GM21825 (cell line): ENCODE measurements around the gene FBXO11.
"Not testable (repeated sequence)": the region's sequence is repeated elsewhere in the genome, so short reads cannot be mapped to it uniquely, and the experiment has no call there.

Experiments
- ATAC-seq: cut with Tn5 transposase; IDR thresholded peaks from one replicate; pipeline ENCODE4 v1.9.1; 2021; ENCODE audit warnings: mild to moderate bottlenecking, moderate library complexity; ENCODE audit not compliant: unreplicated experiment

Gene FBXO11

DNA sequence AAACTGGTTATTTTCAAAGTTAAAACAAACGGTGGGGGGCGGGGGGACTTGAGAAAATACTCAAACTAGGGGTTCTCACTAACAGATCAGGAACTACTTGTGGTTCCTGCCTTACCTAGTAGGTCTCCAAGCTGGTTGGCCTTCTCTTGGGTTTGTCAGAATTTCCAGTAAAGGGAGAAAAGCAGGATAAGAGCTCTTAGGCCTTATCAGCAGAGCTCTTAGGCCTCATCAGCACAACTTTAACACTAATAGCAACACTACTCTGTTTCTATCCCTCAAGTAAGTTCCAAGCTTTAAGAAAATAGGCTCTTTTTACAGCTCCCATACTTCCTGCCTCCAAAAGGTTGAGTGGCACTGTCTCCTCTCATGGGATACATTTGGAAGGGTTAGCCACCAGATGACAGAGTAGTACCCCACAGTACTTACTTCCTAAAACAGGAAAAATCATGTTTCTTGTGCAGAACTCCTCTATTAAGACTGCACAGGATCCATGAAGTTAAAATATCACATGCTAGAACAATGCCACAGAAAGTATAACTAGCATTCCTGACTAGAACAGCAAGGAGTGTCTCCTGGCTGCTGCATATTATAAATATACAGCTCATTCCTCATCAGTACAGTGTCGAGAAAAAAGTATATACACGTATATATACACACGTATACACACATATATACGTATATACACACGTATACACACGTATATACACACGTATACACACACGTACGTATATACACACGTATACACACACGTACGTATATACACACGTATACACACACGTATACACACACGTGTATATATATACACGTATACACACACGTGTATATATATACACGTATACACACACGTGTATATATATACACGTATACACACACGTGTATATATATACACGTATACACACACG lies 6.1 kb downstream of the FBXO11 start:
- ATAC-seq, result no peak

DNA sequence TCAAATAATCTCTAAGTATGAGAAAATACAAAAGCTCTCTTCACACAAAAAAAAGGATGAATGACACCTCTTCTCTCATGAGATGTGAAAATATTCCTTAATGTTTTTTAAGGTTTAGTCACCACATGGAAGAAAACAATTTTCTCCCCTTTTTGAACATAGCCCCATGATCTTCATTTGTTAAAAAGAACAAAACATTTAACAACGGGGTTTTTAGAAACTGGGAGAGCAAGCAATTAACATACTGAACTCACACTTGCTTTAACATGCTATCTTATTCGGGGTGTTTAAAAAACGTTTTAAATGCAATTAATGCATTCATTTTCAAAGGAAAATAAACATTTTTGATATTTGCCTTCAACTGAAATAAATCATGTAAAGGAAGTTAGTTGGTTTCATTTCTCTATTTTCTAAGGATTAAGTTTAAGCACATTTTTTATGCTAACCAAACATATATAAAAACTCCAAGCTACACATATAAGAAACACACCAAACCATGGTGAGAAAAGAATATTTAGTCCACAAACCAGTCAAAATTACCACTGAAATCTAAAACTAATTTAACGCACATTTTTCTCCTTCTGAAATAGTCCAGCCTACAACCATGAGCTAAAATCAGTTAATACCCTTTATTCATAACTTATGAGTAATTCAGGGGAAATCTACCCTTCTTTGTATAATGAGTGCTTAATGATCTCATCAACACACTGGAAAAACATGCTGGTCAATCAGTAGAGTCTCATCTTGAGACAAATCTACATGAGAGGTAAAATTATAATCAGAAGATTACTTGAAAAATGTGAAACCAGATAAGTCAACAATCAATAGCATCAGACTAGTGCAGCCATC lies 8.2 kb downstream of the FBXO11 start:
- peak; percentile 51 for ATAC-seq

DNA sequence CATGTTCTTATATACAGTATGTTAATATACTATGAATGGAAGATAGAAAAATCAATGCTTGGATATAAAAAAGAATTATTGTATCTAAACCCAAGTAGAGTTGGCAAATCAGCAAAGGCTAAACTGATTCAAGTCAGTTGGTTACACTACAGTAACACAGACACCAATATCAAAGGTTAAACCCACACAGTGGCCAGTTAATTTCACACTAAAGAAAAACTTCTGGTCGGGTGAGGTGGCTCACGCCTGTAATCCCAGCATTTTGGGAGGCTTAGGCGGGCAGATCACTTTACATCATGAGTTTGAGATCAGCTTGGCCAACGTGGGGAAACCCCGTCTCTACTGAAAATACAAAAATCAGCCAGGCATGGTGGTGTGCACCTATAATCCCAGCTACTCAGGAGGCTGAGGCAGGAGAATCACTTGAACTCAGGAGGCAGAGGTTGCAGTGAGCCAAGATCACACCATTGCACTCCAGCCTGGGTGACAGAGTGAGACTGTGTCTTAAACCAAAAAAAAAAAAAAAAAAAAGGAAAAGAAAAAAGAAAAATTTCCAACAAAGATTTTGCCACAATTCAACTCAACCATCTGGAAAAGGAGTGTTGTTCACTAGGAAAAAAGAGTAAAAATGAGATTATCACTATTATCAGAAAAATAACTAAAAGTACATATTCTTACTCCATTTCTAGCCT lies 9.0 kb downstream of the FBXO11 start:
- ATAC-seq, result not testable (repeated sequence)

DNA sequence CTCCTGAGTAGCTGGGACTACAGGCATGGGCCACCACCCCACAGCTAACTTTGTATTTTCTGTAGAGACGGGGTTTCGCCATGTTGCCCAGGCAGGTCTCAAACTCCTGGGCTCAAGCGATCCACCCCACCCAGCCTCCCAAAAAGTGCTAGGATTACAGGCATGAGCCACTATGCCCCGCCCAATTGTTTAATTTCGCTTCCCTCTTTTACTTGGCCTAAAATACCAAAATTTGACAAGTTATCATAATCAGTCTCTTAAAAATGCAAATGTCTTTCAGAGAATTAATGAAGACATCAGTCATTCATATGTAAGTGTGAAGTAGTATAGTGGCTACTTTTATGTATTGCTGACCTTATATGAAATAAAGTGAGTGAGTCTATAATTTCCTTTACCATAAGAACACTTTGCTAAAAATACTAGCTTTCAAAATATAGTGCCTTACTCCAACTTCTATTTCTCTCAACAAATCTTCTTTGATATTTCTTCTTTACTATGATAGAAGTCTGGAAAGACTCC lies 9.8 kb downstream of the FBXO11 start:
- no peak for ATAC-seq

DNA sequence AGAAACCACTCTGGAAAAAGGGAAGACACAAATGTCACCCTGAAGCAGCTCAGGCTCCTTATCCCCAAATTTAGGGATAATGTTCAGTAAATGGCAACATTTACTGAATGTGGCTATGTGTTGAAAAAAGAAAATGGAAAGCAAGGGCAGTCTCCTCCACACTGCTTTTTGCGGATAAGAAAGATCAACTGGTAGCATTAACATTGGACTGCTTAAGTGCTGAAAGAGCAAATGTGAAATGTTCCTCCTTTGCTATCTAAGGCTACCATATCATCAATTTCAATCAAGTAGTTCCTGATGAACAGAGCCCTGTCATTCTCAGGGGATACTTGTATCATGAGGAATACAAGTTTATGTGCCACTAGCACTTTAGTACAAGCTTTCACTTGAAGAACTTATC lies 12.5 kb downstream of the FBXO11 start:
- ATAC-seq, result no peak

DNA sequence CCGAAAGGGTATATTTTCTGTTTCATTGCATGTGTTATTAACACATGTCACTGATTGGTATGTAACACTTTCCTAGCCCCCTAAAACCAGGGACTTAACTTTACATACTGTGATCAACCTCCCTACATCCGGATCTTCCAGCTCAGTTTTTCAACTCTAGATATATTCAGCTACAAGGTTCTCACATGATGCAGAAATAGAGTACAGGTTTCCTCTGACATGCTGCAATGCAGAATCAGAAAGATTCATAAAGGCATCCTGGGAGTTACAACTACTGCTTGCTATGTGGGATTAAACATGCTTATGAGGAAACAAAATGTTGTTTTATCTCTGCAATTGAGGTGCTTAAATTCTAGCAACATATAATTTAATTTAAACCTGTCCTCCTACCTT lies 14.0 kb downstream of the FBXO11 start:
- ATAC-seq, result no peak

DNA sequence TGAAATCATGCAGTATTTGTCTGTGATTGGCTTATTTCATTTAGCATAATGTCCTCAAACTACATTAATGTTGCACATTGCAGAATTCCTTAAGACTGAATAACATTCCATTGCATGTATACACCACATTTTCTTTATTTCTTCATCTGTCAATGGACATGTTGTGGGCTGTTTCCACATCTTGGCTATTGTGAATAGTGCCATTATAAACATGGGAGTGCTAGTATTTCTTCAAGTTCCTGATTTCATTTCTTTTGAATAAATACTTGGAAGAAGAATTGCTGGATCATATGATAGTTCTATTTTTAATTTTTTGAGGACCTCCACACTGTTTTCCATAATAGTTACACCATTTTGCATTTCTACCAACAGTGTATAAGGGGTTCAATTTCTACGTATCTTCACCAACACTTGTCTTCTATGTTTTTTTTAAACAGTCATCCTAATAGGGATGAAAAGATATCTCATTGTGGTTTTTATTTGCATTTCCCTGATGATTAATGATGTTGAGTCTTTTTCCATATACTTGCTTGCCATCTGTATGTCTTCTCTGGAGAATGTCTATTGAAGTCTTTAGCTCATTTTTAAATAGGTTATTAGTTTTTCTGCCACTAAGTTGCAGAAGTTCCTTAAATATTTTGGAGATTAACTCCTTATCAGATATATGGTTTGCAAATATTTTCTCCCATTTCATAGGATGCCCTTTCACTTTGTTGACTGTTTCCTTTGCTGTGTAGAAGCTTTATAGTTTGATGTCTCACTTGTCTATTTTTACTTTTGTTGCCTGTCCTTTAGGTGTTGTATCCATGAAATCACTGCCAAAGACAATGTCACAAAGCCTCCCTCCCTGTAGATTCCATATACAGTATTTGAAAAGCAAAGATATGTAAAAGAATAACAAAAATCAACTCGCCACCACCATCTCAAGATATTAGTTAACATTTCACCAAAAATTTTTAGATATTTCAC lies 14.6 kb downstream of the FBXO11 start:
- no peak for ATAC-seq

DNA sequence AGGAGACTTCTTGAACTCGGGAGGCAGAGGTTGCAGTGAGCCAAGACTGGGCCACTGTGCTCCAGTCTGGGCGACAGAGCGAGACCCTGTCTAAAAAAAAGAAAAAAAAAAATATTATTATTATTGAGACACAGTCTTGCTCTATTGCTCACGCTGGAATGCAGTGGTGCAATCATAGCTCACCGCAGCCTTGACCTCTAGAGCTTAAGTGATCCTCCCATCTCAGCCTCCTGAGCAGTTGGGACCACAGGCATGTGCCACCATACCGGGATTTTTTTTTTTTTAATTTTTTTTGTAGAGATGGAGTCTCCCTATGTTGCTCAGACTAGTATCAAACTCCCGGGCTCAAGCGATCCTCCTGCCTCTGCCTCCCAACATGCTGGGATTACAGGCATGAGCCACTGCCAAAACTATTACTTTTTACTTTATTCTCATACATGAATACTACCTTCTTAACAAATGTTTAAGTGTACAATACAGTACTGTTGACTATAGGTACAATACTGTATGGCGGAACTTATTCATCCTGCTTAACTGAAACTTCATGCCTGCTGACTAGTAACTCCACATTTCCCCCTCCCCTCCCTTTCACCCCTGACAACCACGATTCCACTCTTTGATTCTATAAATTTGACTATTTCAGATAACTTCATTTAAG lies 15.5 kb downstream of the FBXO11 start:
- no peak for ATAC-seq

DNA sequence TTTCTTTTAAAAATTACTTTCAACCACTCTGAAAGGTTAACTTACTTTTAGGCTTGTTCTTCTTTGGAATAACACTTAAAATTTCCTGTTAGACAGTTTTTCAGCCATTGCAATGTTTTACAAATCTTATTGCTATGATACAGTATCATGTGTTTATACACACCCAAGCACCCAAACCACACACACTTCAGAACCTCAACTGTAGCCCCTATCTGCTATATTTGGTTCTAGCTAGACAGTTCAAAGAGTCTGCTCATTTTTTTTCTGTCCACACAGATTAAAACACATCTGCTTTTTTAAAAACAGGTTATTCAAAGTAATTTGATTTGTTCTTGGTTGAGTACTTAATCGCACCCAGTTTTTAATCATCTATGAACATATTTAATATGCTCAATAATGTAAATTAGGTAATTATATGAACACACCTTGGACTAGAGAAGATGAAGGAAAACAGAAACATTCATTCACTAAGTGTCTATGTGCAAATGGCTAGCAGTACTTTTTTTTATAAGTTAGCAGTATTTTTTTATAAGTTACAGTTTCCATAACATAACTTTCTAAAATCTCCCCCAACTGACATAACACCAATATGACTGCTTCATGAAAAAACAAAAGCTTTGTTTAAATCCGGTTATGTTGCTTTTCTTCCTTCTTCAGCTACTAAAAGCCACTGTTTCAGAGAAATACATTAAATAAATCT lies 17.6 kb downstream of the FBXO11 start:
- ATAC-seq, result no peak

DNA sequence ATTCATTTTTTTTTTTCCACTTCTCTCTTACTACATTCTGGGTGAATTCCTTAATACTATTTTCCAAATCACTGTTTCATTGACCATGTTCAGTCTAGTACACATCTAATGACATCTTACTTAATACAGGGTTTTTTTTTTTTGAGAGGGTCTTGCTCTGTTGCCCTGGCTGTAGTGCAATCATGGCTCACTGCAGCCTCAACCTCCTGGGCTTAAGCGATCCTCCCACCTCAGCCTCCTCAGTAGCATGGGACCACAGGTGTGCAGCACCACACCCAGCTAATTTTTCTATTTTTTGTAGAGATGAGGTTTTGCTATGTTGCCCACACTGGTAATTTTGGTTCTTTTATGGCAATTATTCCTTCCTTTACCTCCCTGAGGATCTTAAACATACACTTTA lies 29.4 kb downstream of the FBXO11 start:
- no peak for ATAC-seq

DNA sequence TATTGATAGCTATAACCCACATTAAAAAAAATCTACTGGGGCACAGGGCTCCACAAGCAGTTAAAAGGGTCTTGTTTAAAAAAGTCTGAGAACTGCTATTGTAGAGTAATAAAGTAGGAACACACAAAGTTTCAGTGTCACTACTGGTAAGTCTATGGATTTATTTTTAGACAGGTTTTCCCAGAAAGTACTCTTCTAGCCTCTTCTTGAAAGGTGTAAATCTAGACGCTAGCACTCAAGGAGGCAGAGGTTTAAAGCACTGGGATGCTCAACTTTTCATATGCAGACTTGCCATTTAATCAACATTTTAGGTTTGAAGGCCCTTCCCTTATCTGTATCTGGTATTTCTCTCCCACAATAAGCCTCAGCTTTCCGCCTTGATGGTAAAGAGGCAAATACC lies 33.4 kb downstream of the FBXO11 start:
- no peak for ATAC-seq

DNA sequence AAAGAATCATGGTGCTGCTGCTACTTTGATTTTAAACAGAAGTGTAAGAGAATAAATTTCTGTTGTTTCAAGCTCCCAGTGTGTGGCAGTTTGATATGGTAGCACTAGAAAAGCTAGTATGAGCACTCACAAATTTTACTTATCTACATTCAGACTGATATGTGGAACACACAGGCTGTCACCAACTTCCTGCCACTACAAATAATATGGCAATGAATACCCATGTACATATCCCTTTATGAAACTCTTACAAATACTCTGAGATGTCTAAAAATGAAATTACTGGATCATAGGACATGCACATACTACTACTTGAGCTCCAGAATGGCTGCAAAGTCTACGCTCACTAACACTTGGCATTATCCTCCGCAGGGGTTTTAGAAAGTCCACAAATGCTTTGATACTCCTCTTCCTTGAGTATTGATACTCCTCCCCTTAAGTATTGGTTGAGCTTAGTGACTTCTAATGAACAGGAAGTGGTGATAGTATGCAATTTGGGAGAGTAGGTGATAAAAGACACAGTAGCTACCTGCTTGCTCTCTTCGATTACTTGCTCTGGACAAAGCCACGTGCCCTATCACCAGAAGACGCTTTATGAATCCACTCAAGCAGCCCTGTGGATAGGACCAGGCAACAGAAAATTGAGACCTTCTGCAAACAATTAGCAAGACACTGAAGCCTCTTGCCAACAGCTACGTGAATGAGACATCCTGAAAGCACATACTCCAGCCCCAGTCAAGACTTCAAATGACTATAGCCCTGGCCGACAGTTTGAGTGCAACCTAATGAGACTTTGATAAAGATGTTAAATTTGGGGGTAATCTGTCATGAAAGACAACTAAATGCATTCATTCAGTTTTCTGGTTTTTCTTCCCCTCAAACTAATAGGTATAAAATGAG lies 35.4 kb downstream of the FBXO11 start:
- ATAC-seq, result no peak

DNA sequence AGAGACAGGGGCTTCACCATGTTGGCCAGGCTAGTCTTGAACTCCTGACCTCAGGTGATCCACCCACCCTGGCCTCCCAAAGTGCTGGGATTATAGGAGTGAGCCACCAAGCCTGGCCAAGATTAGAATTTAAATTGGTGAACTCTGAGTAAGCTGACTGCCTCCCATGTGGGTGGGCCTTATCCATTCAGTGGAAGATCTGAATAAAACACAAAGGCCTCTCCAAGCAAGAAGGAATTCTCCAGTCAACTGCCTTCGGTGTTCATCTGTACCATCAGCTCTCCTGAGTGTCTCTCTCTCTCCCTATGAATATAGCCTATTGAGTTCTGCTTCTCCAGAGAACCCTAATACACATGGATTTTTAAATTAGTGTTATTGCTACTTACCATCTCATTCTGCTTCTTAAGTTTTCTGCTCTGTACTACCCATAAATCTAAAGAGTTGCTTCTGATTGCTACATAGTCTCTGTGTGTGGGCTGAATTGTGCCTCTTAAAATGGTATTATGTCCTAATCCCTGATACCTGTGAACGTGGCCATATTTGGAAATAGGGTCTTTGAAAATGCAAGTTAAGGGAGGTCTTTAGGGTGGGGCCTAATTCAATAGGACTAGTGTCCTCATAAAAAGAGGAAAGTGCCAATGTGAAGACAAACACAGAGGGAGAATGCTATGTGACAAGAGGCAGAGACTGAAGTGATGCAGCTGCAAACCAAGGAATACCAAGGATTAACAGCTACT lies 36.3 kb downstream of the FBXO11 start:
- no peak for ATAC-seq

DNA sequence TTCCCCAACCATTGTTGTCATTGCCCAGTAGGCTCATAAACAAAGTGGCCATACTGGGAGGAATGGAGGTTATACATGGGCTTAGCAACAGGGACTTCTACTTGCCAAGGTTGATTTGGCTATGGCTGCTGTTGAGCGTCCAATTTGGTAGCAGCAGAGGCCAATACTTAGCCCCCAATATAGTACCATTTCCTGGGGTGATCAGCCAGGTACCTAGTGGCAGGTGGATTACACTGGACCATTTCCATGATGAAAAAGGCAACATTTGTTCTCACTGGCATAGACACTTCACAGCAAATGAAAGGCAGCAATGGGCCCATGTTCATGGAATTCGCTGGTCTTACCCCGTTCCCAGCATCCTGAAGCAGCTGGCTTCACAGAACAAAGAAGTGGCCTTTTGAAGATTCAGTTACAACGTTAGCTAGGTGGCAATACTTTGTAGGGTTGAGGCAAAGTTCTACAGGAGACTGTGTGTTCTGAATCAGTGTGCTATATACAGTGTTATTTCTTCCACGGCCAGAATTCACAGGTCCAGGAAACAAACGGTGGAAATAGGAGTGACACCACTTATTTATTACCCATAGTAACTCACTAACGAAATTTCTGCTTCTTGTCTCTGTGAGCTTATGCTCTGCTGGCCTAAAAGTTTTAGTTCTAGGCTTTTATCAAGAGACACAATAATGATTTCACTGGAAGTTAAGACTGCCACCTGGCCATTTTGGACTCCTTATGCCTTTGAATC lies 37.5 kb downstream of the FBXO11 start:
- ATAC-seq, result no peak

DNA sequence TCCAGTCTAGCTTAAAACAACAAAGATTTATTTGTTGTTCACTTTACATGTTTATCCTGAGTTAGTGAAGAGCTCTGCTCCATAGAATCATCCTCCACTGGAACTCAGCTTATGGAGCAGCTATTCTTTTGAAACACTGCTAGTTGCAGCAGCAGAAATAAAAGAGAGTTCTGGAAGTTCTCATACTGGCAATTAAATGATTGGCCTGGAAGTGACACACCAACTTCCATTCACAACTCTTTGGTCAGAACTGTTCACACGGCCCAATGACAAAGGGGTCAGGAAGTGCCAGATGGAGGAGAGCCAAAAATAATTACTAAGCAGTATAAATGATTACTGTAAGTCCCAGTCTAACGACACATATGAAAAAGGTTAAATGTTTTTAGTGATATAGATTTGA lies 39.1 kb downstream of the FBXO11 start:
- no peak for ATAC-seq

DNA sequence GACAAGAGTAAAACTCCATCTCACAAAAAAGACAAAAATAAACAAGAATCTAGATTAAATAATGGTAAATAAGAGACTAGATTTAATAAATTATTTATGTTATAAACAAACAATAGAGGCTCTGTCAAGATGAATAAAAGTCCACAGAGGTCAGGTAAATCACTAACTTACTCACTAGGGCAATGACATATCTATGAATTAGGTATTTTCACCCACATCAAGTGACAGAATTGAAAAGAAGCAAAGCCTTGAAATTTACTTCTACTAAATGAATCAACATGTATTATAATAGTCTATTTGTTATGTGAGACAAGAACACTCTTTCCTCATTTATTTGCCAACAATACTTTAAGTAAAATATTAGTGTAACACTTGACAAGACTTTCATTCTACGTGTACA lies 41.7 kb downstream of the FBXO11 start:
- ATAC-seq, result no peak

DNA sequence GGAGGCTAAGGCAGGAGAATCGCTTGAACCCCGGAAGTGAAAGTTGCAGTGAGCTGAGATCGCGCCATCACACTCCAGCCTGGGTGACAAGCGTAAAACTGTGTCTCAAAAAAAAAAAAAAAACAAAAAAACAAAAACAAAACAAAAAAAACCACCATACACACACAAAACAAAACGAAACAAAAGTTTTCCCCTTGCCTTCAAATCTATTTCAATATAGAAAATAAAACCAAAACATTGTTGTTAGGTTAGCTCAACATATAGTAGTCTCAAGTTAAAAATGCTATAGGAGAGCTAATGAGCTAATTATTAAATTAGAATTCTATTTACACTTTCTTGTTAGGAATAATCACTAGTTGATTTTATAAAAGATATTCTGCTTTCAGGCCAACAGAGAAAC lies 43.3 kb downstream of the FBXO11 start:
- no peak for ATAC-seq
